Neural crest cell (in vitro differentiated cells): ENCODE data around the gene GPR32. TPM values are rescaled to one million over a fixed set of nuclear protein-coding genes. Genes with fewer than 3 reads are reported as not detected.

Experiments used
- DNase-seq: peaks from one replicate; pipeline ENCODE4 v3.0.0; 2021; ENCODE audit warnings: low read depth, mixed read lengths, low spot score
- H3K27ac Mint-ChIP-seq: one replicate; pipeline ENCODE4 v1.8.0; 2021; ENCODE audit warnings: mild to moderate bottlenecking, mixed read lengths; ENCODE audit not compliant: unreplicated experiment
- H3K27me3 Mint-ChIP-seq: 2 replicates; pipeline ENCODE4 v1.8.0; 2021; ENCODE audit warnings: low read depth, mild to moderate bottlenecking, mixed read lengths
- H3K36me3 Mint-ChIP-seq: 2 replicates; pipeline ENCODE4 v1.8.0; 2021; ENCODE audit warnings: low read depth, mild to moderate bottlenecking, mixed read lengths
- H3K4me1 Mint-ChIP-seq: 2 replicates; pipeline ENCODE4 v1.8.0; 2021; ENCODE audit warnings: mixed read lengths
- H3K4me3 Mint-ChIP-seq: one replicate; pipeline ENCODE4 v1.8.0; 2021; ENCODE audit warnings: mild to moderate bottlenecking, mixed read lengths
- H3K9me3 Mint-ChIP-seq: 2 replicates; pipeline ENCODE4 v1.8.0; 2021; ENCODE audit warnings: mixed read lengths
- CTCF ChIP-seq: fragments of 200-600 bp; sonication (generic); conservative IDR thresholded peaks from 2 replicates; pipeline ENCODE4 v1.5.0; 2021; ENCODE audit warnings: antibody characterized with exemption, mild to moderate bottlenecking
- total RNA-seq: library from RNA; stranded (reverse); gene quantifications from 2 replicates; pipeline ENCODE4 v1.2.1, GENCODE V29; 2021

GPR32 gene
- total RNA-seq, 1 donor from 2014 or later = not detected

- DNase-seq = no peak
- no peak for TF ChIP-seq CTCF
- Mint-ChIP-seq H3K36me3 (no peaks in the 10 kb centered on the region), H3K27ac (no peak overlapping the region), H3K4me1 (peaks cover 44% of the 10 kb centered on the region), H3K9me3 (peaks cover 2% of the 10 kb centered on the region), H3K4me3 (peak overlapping the region; percentile 91), H3K27me3 (peaks cover 34% of the 10 kb centered on the region)
These were observed 46.3 kb upstream of the GPR32 start for GRCh38 chr19:50723735-50724521.

- H3K4me1 Mint-ChIP-seq = peaks cover 44% of the 10 kb centered on the region
These were observed 45.6 kb upstream of the GPR32 start for GRCh38 chr19:50724522-50725217.

GRCh38 chr19:50725218-50725910, 44.9 kb upstream of the GPR32 start:
- DNase-seq = no peak
- H3K27ac Mint-ChIP-seq = peak overlapping the region; percentile 71
- peaks cover 30% of the 10 kb centered on the region for H3K27me3 Mint-ChIP-seq
- no peaks in the 10 kb centered on the region for H3K36me3 Mint-ChIP-seq
- no peak for TF ChIP-seq CTCF
- H3K9me3 Mint-ChIP-seq = peaks cover 2% of the 10 kb centered on the region
- H3K4me1 Mint-ChIP-seq = peaks cover 41% of the 10 kb centered on the region
- H3K4me3 Mint-ChIP-seq = peak overlapping the region; percentile 91

More at GRCh38 chr19:50724522-50725217, 45.6 kb upstream of the GPR32 start:
- Mint-ChIP-seq H3K27ac (peak overlapping the region; percentile 95), H3K36me3 (no peaks in the 10 kb centered on the region), H3K4me3 (peak overlapping the region; percentile 91), H3K27me3 (peaks cover 34% of the 10 kb centered on the region), H3K9me3 (peaks cover 2% of the 10 kb centered on the region)
- peak; percentile 99 for DNase-seq
- TF ChIP-seq CTCF = peak; percentile 87

- Mint-ChIP-seq H3K27ac (no peak overlapping the region), H3K36me3 (no peaks in the 10 kb centered on the region), H3K27me3 (peaks cover 25% of the 10 kb centered on the region), H3K4me1 (peaks cover 36% of the 10 kb centered on the region), H3K9me3 (peaks cover 2% of the 10 kb centered on the region), H3K4me3 (peak overlapping the region; percentile 91)
- no peak for TF ChIP-seq CTCF
- DNase-seq = no peak
These were observed 44.4 kb upstream of the GPR32 start for GRCh38 chr19:50725911-50726230.

- Mint-ChIP-seq H3K4me3 (peak overlapping the region; percentile 75), H3K36me3 (no peaks in the 10 kb centered on the region), H3K27ac (peak overlapping the region; percentile 19), H3K4me1 (peaks cover 26% of the 10 kb centered on the region), H3K9me3 (peaks cover 2% of the 10 kb centered on the region), H3K27me3 (peaks cover 18% of the 10 kb centered on the region)
- TF ChIP-seq CTCF = no peak
- peak; percentile 89 for DNase-seq
These were observed 42.1 kb upstream of the GPR32 start for GRCh38 chr19:50728084-50728737.
